Adrenal gland (tissue), 12 donors: ENCODE data around the gene AP1M1. TPM values are rescaled to one million over a fixed set of nuclear protein-coding genes. Genes with fewer than 3 reads are reported as not detected.

Source experiments
- DNase-seq, 7 donors: peaks; one replicate each; pipeline ENCODE4 v3.0.0-alpha.2; 2019 to 2020
- H3K27ac ChIP-seq, 5 donors: fragments of 200-600 bp; sonication (generic) in 4 of 5; 1 replicate in 3 of 5; 2 replicates in 2 of 5; pipeline versions ENCODE4 v1.5.1 to v1.8.0; 2016 to 2020; ENCODE audit warnings: mild to moderate bottlenecking in 1 of 5
- H3K27me3 ChIP-seq: fragments of 200-600 bp; 2 replicates; pipeline ENCODE4 v1.8.0; 2021
- H3K36me3 ChIP-seq, 2 donors: fragments of 200-600 bp; replicated peaks in 1 of 2; 1 replicate in 1 of 2; 2 replicates in 1 of 2; pipeline versions ENCODE4 v1.5.1 to v1.8.0; 2018 to 2022
- H3K4me1 ChIP-seq, 2 donors: fragments of 200-600 bp; replicated peaks in 1 of 2; 1 replicate in 1 of 2; 2 replicates in 1 of 2; pipeline versions ENCODE4 v1.5.1 to v1.8.0; 2018 to 2021
- H3K4me3 ChIP-seq, 4 donors: fragments of 200-600 bp; sonication (generic) in 3 of 4; one replicate each; pipeline ENCODE4 v1.5.1; 2016 to 2018
- H3K9me3 ChIP-seq, 3 donors: fragments of 200-600 bp; sonication (generic) in 1 of 3; replicated peaks in 1 of 3; 1 replicate in 2 of 3; 2 replicates in 1 of 3; pipeline versions ENCODE4 v1.5.1 to v1.8.0; 2016 to 2021
- POLR2A ChIP-seq, 2 donors: fragments of 450-650 bp; IDR thresholded peaks; one replicate each; pipeline ENCODE4 v1.6.1; 2017; ENCODE audit warnings: antibody characterized with exemption in 2 of 2, mild to moderate bottlenecking in 2 of 2, moderate library complexity in 1 of 2
- WGBS, 4 donors: extraction: QIAGEN DNeasy Blood & Tissue Kit in 2 of 4; methylation state at CpG; one replicate each; pipeline versions ENCODE4 v1.1.5 to v1.1.7; 2013 to 2017; 5-methylcytosine and 5-hydroxymethylcytosine counted together
- intact Hi-C, 2 donors: fragments of 100-400 bp; cut with DNase I; formaldehyde crosslinking; loops; one replicate each; pipeline versions ENCODE4 v1.14.1 to v1.15.0; 2022 to 2023
- polyA plus RNA-seq, 3 donors: library from polyadenylated mRNA; stranded (reverse); fragments of 200-250 nt in 2 of 3; fragments of 350-450 nt in 1 of 3; fragmentation: Illumina TruSeq in 1 of 3; extraction: RNeasy Lipid Tissue Mini Kit (QIAGEN cat#74804) in 1 of 3; gene quantifications; one replicate each; pipeline ENCODE4 v1.2.3, GENCODE V29; 2013 to 2014
- total RNA-seq, 9 donors: library from RNA; depleted of rRNA in 4 of 9; stranded (reverse); fragments of >200 nt in 4 of 9; fragments of 120-200 nt in 1 of 9; fragmentation: NEBNext Ultra II Directional in 1 of 9; extraction: Animal tissue kit (Norgen Biotek cat#: 25700) in 1 of 9; gene quantifications; one replicate each; pipeline versions ENCODE4 v1.1.0 to v1.2.4, GENCODE V29; 2013 to 2023
- TF ChIP-seq, protein P1 (sequence below), 6 experiments: fragments of 450-650 bp in 4 of 6; fragments of 200-600 bp in 2 of 6; sonication (generic) in 1 of 6; IDR thresholded peaks; 1 replicate in 5 of 6; 2 replicates in 1 of 6; pipeline versions ENCODE4 v1.5.1 to v1.8.0; 2016 to 2021; ENCODE audit warnings: antibody characterized with exemption in 6 of 6, mild to moderate bottlenecking in 2 of 6, moderate library complexity in 1 of 6
- donor health status: healthy with polysubstance abuse.
- donor health status: Bipolar disorder and iron deficiency.
- donor health status: DM: yes; HTN: yes; CAD: no.
- donor health status: DM: no; HTN: no; CAD: no.
- donor health status: DM: no; HTN: no; CAD: no.
- donor health status: DM: yes; HTN: yes; CAD: no.

The AP1M1 gene
- total and polyA plus RNA-seq, 12 donors: 51.3 to 99.6 (median 82.5) TPM

GRCh38 chr19:16159655-16160054, 38.1 kb upstream of the AP1M1 start:
- H3K27ac ChIP-seq: no peak overlapping the region
- WGBS, 4 donors: 87 to 92% (median 91%) methylated on average over 5 of the region's 5 CpGs
- TF ChIP-seq, protein P1, sequence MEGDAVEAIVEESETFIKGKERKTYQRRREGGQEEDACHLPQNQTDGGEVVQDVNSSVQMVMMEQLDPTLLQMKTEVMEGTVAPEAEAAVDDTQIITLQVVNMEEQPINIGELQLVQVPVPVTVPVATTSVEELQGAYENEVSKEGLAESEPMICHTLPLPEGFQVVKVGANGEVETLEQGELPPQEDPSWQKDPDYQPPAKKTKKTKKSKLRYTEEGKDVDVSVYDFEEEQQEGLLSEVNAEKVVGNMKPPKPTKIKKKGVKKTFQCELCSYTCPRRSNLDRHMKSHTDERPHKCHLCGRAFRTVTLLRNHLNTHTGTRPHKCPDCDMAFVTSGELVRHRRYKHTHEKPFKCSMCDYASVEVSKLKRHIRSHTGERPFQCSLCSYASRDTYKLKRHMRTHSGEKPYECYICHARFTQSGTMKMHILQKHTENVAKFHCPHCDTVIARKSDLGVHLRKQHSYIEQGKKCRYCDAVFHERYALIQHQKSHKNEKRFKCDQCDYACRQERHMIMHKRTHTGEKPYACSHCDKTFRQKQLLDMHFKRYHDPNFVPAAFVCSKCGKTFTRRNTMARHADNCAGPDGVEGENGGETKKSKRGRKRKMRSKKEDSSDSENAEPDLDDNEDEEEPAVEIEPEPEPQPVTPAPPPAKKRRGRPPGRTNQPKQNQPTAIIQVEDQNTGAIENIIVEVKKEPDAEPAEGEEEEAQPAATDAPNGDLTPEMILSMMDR (IDR thresholded peaks at IDR 0.05): no peak
- no peaks in the 10 kb centered on the region for H3K36me3 ChIP-seq
- no peak for DNase-seq
- H3K9me3 ChIP-seq: no peaks in the 10 kb centered on the region
- no peaks in the 10 kb centered on the region for H3K27me3 ChIP-seq
- intact Hi-C loops: no loop called here
- peaks cover 0 to 4% of the 10 kb centered on the region in 2 donors for H3K4me1 ChIP-seq
- H3K4me3 ChIP-seq: no peak overlapping the region

- H3K4me3 ChIP-seq: no peak overlapping the region
- H3K4me1 ChIP-seq: peaks cover 0 to 4% of the 10 kb centered on the region in 2 donors
- WGBS, 4 donors: 58 to 83% (median 64%) methylated on average over 4 to 6 of the region's 6 CpGs
- no peaks in the 10 kb centered on the region for H3K9me3 ChIP-seq
- H3K27ac ChIP-seq: no peak overlapping the region
- TF ChIP-seq, protein P1 (IDR thresholded peaks at IDR 0.05): no peak
- TF ChIP-seq POLR2A (IDR thresholded peaks at IDR 0.05): no peak
- no peaks in the 10 kb centered on the region for H3K36me3 ChIP-seq
- no peaks in the 10 kb centered on the region for H3K27me3 ChIP-seq
- DNase-seq: no peak
- intact Hi-C loops: no loop called here
Observed at GRCh38 chr19:16160445-16160942, 37.2 kb upstream of the AP1M1 start.

GRCh38 chr19:16160943-16161560, 36.7 kb upstream of the AP1M1 start:
- no peak for TF ChIP-seq POLR2A (IDR thresholded peaks at IDR 0.05)
- TF ChIP-seq, protein P1 (IDR thresholded peaks at IDR 0.05): no peak
- intact Hi-C loops: no loop called here
- 34 to 42% (median 41%) methylated on average over 13 to 14 of the region's 14 CpGs for WGBS, 4 donors

GRCh38 chr19:16161840-16162239, 35.9 kb upstream of the AP1M1 start:
- DNase-seq: no peak
- H3K36me3 ChIP-seq: no peaks in the 10 kb centered on the region

More at GRCh38 chr19:16160943-16161560, 36.7 kb upstream of the AP1M1 start:
- no peaks in the 10 kb centered on the region for H3K9me3 ChIP-seq
- H3K36me3 ChIP-seq: no peaks in the 10 kb centered on the region
- H3K27me3 ChIP-seq: no peaks in the 10 kb centered on the region
- peak overlapping the region in 1 of 5 donors; percentile 65 for H3K27ac ChIP-seq
- peak in 4 of 7 donors; percentile 29 to 43 (median 39) for DNase-seq
- peaks cover 0 to 4% of the 10 kb centered on the region in 2 donors for H3K4me1 ChIP-seq
- no peak overlapping the region for H3K4me3 ChIP-seq

More at GRCh38 chr19:16161840-16162239, 35.9 kb upstream of the AP1M1 start:
- Histone ChIP-seq H3K9me3 (no peaks in the 10 kb centered on the region), H3K27me3 (no peaks in the 10 kb centered on the region), H3K4me3 (no peak overlapping the region), H3K4me1 (peaks cover 0 to 4% of the 10 kb centered on the region in 2 donors), H3K27ac (no peak overlapping the region)
- TF ChIP-seq, protein P1 (IDR thresholded peaks at IDR 0.05): no peak
- TF ChIP-seq POLR2A (IDR thresholded peaks at IDR 0.05): no peak
- intact Hi-C loops: no loop called here
- 57 to 71% (median 58%) methylated on average over 3 of the region's 3 CpGs for WGBS, 4 donors
